Measurements from ENCODE around the gene PKNOX2.

GRCh38 chr11:125447721-125448120 is 283.2 kb downstream of the PKNOX2 start:
- no peak for TF ChIP-seq CTCF (IDR thresholded peaks at IDR 0.05; ENCODE audit: low read depth, low read length)
- no peak for TF ChIP-seq EZH2phosphoT487 (IDR thresholded peaks at IDR 0.05; ENCODE audit: low read depth)
